Gastrocnemius medialis (tissue), 4 donors: ENCODE measurements around the gene RBKS.

Experiments
- CTCF ChIP-seq, 5 experiments: fragments of 450-650 bp in 3 of 5; fragments of 200-600 bp in 2 of 5; sonication (generic) in 2 of 5; IDR thresholded peaks in 4 of 5; conservative IDR thresholded peaks in 1 of 5; 1 replicate in 4 of 5; 2 replicates in 1 of 5; pipeline ENCODE4 v1.5.1; 2016 to 2019; ENCODE audit warnings: antibody characterized with exemption in 5 of 5, mild to moderate bottlenecking in 3 of 5, moderate library complexity in 3 of 5
- POLR2A ChIP-seq, 2 donors: fragments of 450-650 bp; IDR thresholded peaks; one replicate each; pipeline ENCODE4 v1.6.1; 2017; ENCODE audit warnings: antibody characterized with exemption in 2 of 2, mild to moderate bottlenecking in 2 of 2, moderate library complexity in 2 of 2

- no peak for TF ChIP-seq CTCF (IDR thresholded peaks at IDR 0.05 in 4 of 5, conservative IDR thresholded peaks at IDR 0.05 in 1 of 5)
- TF ChIP-seq POLR2A (IDR thresholded peaks at IDR 0.05): peak; percentile 7 to 31
These were observed 30.1 kb upstream of the RBKS start for GRCh38 chr2:27920148-27920885.
